DOHH2 (cell line): ENCODE measurements around the gene RASA2.

Source experiments
- EZH2phosphoT487 ChIP-seq: fragments of 200-600 bp; sonication (generic); IDR thresholded peaks from 2 replicates; pipeline ENCODE4 v1.6.1; 2017; ENCODE audit warnings: borderline replicate concordance, mild to moderate bottlenecking, antibody characterized with exemption, low read length, moderate library complexity, mixed read lengths
- TF ChIP-seq, protein P1 (sequence below): fragments of 200-600 bp; sonication (generic); IDR thresholded peaks from one replicate; pipeline ENCODE4 v1.5.1; 2014; ENCODE audit warnings: antibody characterized with exemption, mild to moderate bottlenecking, low read depth, low read length; ENCODE audit not compliant: poor library complexity, severe bottlenecking

DNA sequence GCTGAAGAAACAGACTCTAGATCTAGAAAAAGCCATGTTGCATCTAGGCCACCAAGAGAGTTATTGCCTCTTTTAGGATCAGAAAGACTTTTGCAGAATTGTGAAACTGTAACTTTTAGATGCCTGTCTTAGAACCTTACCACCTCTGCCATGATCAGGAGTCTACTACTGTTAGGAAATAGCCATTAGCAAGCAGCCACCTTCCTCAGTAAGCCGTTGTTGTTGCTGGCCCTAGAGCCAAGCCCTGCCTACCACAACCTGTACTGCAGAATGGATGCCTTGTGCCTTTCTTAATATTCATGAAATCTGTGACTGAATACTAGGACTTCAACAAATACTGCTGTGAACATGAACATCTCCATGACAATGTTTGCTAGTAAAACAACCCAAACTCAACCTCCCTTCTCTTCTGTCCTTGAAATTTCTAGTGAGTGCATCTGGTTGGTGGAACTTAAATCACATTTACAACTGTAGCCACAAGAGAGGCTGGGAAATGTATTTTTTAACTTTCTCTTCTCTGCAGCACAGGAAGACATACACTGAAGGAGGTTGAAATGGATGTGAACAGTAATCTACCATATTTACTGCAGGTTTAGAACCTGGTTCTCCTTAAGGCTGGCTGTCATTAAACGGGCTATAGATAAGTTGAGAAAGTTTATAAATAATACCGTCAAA is 20.7 kb downstream of the RASA2 start:
- TF ChIP-seq, protein P1, sequence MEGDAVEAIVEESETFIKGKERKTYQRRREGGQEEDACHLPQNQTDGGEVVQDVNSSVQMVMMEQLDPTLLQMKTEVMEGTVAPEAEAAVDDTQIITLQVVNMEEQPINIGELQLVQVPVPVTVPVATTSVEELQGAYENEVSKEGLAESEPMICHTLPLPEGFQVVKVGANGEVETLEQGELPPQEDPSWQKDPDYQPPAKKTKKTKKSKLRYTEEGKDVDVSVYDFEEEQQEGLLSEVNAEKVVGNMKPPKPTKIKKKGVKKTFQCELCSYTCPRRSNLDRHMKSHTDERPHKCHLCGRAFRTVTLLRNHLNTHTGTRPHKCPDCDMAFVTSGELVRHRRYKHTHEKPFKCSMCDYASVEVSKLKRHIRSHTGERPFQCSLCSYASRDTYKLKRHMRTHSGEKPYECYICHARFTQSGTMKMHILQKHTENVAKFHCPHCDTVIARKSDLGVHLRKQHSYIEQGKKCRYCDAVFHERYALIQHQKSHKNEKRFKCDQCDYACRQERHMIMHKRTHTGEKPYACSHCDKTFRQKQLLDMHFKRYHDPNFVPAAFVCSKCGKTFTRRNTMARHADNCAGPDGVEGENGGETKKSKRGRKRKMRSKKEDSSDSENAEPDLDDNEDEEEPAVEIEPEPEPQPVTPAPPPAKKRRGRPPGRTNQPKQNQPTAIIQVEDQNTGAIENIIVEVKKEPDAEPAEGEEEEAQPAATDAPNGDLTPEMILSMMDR: no peak
- TF ChIP-seq EZH2phosphoT487: no peak
